Muscle layer of colon (tissue), 2 donors: ENCODE measurements around the gene ZNF592.

ENCODE experiments used
- H3K27ac ChIP-seq: one replicate; pipeline ENCODE4 v1.7.0; 2013; ENCODE audit warnings: low read depth, mild to moderate bottlenecking, low read length, moderate library complexity
- H3K27me3 ChIP-seq, 2 donors: one replicate each; pipeline ENCODE4 v1.7.0; 2013; ENCODE audit warnings: low read length in 2 of 2, mild to moderate bottlenecking in 2 of 2; ENCODE audit not compliant: insufficient read depth in 2 of 2, control insufficient read depth in 1 of 2
- H3K36me3 ChIP-seq: one replicate; pipeline ENCODE4 v1.7.0; 2013; ENCODE audit warnings: mild to moderate bottlenecking, low read length; ENCODE audit not compliant: insufficient read depth
- H3K4me1 ChIP-seq: one replicate; pipeline ENCODE4 v1.7.0; 2013; ENCODE audit warnings: mild to moderate bottlenecking, low read length; ENCODE audit not compliant: insufficient read depth
- H3K4me3 ChIP-seq, 2 donors: one replicate each; pipeline ENCODE4 v1.7.0; 2013; ENCODE audit warnings: low read length in 2 of 2, low read depth in 1 of 2, mild to moderate bottlenecking in 1 of 2, moderate library complexity in 1 of 2
- H3K9ac ChIP-seq: one replicate; pipeline ENCODE4 v1.7.0; 2013; ENCODE audit warnings: low read length
- H3K9me3 ChIP-seq: one replicate; pipeline ENCODE4 v1.7.0; 2013; ENCODE audit warnings: mild to moderate bottlenecking, low read length
- donor health status: abdominal sarcoma.
- donor health status: Adenocarcinoma of cecum.

The ZNF592 gene, protein sequence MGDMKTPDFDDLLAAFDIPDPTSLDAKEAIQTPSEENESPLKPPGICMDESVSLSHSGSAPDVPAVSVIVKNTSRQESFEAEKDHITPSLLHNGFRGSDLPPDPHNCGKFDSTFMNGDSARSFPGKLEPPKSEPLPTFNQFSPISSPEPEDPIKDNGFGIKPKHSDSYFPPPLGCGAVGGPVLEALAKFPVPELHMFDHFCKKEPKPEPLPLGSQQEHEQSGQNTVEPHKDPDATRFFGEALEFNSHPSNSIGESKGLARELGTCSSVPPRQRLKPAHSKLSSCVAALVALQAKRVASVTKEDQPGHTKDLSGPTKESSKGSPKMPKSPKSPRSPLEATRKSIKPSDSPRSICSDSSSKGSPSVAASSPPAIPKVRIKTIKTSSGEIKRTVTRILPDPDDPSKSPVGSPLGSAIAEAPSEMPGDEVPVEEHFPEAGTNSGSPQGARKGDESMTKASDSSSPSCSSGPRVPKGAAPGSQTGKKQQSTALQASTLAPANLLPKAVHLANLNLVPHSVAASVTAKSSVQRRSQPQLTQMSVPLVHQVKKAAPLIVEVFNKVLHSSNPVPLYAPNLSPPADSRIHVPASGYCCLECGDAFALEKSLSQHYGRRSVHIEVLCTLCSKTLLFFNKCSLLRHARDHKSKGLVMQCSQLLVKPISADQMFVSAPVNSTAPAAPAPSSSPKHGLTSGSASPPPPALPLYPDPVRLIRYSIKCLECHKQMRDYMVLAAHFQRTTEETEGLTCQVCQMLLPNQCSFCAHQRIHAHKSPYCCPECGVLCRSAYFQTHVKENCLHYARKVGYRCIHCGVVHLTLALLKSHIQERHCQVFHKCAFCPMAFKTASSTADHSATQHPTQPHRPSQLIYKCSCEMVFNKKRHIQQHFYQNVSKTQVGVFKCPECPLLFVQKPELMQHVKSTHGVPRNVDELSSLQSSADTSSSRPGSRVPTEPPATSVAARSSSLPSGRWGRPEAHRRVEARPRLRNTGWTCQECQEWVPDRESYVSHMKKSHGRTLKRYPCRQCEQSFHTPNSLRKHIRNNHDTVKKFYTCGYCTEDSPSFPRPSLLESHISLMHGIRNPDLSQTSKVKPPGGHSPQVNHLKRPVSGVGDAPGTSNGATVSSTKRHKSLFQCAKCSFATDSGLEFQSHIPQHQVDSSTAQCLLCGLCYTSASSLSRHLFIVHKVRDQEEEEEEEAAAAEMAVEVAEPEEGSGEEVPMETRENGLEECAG (N-terminal part only)

GRCh38 chr15:84748274-84749110 is at the start of gene ZNF592:
TSS of gene ZNF592 (plus strand) at chr15:84748592. CDS start at chr15:84782676, 34,084 bp downstream.
- Histone ChIP-seq H3K27ac (peak within 1 kb of the TSS; percentile 100), H3K9me3 (no peaks in the 10 kb centered on the region), H3K9ac (peak within 1 kb of the TSS; percentile 95), H3K4me3 (peak within 1 kb of the TSS; percentile 84 to 95), H3K4me1 (peaks cover 39% of the 10 kb centered on the region), H3K36me3 (no peaks in the 10 kb centered on the region), H3K27me3 (no peaks in the 10 kb centered on the region)

GRCh38 chr15:84699538-84700191 is 48.7 kb upstream of the ZNF592 start:
- Histone ChIP-seq H3K9ac (no peak overlapping the region), H3K27me3 (no peaks in the 10 kb centered on the region), H3K27ac (no peak overlapping the region), H3K4me3 (no peak overlapping the region), H3K9me3 (no peaks in the 10 kb centered on the region), H3K4me1 (peaks cover 11% of the 10 kb centered on the region), H3K36me3 (no peaks in the 10 kb centered on the region)

GRCh38 chr15:84702961-84703482 is 45.4 kb upstream of the ZNF592 start:
- Histone ChIP-seq H3K9ac (no peak overlapping the region), H3K4me3 (no peak overlapping the region), H3K27me3 (no peaks in the 10 kb centered on the region), H3K4me1 (peaks cover 11% of the 10 kb centered on the region), H3K36me3 (no peaks in the 10 kb centered on the region), H3K9me3 (no peaks in the 10 kb centered on the region), H3K27ac (peak overlapping the region; percentile 4)

GRCh38 chr15:84703808-84704207 is 44.6 kb upstream of the ZNF592 start:
- no peaks in the 10 kb centered on the region for H3K9me3 ChIP-seq
- H3K27me3 ChIP-seq, result no peaks in the 10 kb centered on the region
- H3K9ac ChIP-seq, result no peak overlapping the region
- no peak overlapping the region for H3K4me3 ChIP-seq
- H3K36me3 ChIP-seq, result no peaks in the 10 kb centered on the region
- no peak overlapping the region for H3K27ac ChIP-seq
- peaks cover 11% of the 10 kb centered on the region for H3K4me1 ChIP-seq

DNA sequence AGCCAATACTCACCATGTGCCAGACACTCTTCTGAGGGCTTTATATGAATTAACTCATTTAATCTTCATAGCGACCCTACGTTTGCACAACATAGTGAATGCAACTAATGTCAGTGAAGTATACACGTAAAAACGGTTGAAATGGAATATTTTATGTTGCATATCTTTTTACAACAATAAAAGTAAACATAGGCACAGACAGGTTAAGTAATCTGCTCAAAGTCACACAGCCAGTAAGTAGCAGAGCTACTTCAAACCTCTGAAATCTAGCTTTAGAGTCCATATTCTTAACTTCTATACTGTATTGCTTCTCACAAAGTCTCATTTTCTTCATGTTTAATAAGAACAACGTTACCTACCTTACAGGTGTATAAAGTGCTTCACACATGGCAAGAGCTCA is 34.0 kb upstream of the ZNF592 start:
- peaks cover 4% of the 10 kb centered on the region for H3K36me3 ChIP-seq
- no peaks in the 10 kb centered on the region for H3K9me3 ChIP-seq
- H3K27ac ChIP-seq, result no peak overlapping the region
- H3K4me3 ChIP-seq, result peak overlapping the region in 1 of 2 donors; percentile 13
- H3K27me3 ChIP-seq, result no peaks in the 10 kb centered on the region
- H3K4me1 ChIP-seq, result peaks cover 21% of the 10 kb centered on the region
- H3K9ac ChIP-seq, result peak overlapping the region; percentile 68

DNA sequence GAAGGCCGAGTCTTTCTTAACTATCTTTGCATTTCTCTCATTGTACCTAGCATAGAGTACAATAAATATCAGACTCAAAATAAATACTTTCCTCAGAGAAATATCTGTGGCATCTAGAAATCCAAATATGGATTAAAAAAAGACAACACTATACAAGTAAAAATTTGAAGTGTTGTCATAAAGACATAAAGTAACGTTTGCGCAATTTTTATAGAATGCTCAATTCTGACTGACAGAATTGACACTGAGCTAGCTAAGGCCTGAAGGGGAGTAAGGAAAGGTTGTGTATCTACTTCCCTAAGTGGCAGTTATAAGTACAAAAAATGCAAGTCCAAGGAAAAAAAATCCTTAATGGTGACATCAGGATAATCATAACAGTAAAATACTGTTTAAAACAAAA is 33.6 kb upstream of the ZNF592 start:
- Histone ChIP-seq H3K36me3 (peaks cover 2% of the 10 kb centered on the region), H3K4me3 (peak overlapping the region; percentile 77 to 83), H3K27me3 (no peaks in the 10 kb centered on the region), H3K4me1 (peaks cover 21% of the 10 kb centered on the region), H3K9ac (peak overlapping the region; percentile 68), H3K9me3 (no peaks in the 10 kb centered on the region), H3K27ac (peak overlapping the region; percentile 75)

DNA sequence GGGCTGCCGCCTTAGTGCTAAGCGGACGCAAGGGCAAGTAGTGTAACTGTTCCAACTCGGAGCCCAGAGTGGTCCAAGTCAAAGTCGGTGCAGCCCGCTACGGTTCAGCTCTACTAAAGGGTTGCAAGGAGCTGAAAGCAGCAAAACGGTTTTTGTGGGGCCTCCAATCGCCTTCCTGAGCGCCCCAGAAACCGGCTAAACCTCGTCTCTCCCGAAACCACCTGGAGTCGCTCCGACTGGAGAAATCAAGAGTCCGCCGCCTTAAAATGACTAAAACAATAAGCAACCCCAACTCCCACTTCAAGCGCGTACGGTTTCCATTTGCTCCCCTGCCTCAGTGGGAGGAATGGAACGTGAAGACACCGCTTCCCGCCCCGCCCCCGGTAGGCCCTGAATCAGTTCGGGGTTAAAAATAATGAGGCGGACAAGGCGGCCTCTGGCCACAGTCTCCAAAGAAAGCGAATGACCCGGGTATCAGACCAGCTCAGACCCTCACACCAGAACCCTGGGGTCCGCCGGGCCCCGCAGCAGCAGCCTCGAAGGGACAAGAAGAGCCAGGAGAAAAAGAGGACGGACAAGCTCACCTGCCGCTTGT is 32.9 kb upstream of the ZNF592 start:
- Histone ChIP-seq H3K36me3 (no peaks in the 10 kb centered on the region), H3K9ac (peak overlapping the region; percentile 68), H3K4me1 (peaks cover 21% of the 10 kb centered on the region), H3K27me3 (no peaks in the 10 kb centered on the region), H3K27ac (peak overlapping the region; percentile 75), H3K4me3 (peak overlapping the region; percentile 77 to 83), H3K9me3 (no peaks in the 10 kb centered on the region)

DNA sequence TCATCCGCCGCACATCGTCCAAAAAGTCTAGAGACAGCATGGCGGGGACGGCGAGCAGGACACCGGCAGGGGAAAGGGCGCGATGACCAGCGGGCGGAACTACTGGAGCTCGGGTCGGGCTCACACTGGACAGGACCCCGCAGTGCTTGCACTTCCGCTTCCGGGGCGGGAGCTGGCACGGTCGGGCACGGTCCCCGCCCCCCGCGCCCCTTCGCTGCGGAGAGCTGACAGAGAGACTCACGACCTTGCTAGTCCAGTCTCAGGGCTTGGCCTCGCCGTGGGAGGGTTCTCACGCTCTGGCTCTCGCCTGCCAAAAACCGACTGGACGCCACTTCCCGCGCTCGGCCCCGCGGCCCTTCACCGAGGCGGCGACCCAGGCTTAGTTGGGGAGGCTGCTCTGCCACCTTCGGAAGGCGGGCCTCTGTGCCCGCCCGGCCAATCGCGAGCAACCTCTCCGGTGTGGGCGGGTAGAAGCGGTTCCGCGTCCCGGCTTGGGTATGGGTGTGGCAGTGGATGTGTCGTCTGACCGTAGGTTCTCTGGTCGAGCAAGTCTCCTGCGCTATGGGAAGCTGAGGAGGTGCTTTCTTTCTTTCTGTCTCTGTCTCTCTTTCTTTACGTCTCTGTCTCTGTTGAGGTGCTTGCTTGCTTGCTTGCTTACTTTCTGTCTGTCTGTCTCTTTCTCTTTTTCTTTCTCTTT is 32.2 kb upstream of the ZNF592 start, which contains the start of gene SEC11A:
TSS of gene SEC11A (minus strand) at position 104 of the 697 bp plus-strand sequence. CDS start at position 40, 64 bp downstream.
- H3K4me1 ChIP-seq, result peaks cover 21% of the 10 kb centered on the region
- no peaks in the 10 kb centered on the region for H3K9me3 ChIP-seq
- no peaks in the 10 kb centered on the region for H3K27me3 ChIP-seq
- peak within 1 kb of the TSS; percentile 75 for H3K27ac ChIP-seq
- H3K4me3 ChIP-seq, result peak within 1 kb of the TSS; percentile 77 to 83
- no peaks in the 10 kb centered on the region for H3K36me3 ChIP-seq
- H3K9ac ChIP-seq, result peak within 1 kb of the TSS; percentile 68

- no peak overlapping the region for H3K9ac ChIP-seq
- no peaks in the 10 kb centered on the region for H3K9me3 ChIP-seq
- H3K4me1 ChIP-seq, result peaks cover 4% of the 10 kb centered on the region
- H3K4me3 ChIP-seq, result no peak overlapping the region
- H3K27ac ChIP-seq, result no peak overlapping the region
- no peaks in the 10 kb centered on the region for H3K36me3 ChIP-seq
- no peaks in the 10 kb centered on the region for H3K27me3 ChIP-seq
Measured at GRCh38 chr15:84721371-84721770, 27.0 kb upstream of the ZNF592 start.
